ENCODE measurements around the gene LRRC8B. TPM values are rescaled to one million over a fixed set of nuclear protein-coding genes. Genes with fewer than 3 reads are reported as not detected.
A peak's percentile ranks its signal among the peaks of the same experiment; 100 is the strongest.

Gene LRRC8B
- total RNA-seq, 2 donors from 2014 or later, result 5.5 to 6.5 TPM

- peaks cover 0 to 12% of the 10 kb centered on the region in 2 donors for H3K4me1 ChIP-seq (ENCODE audit: control insufficient read depth in 1 of 2, low read depth in 2 of 2)
- H3K9me3 ChIP-seq, result no peaks in the 10 kb centered on the region
- no peaks in the 10 kb centered on the region for H3K27me3 ChIP-seq (replicated peaks; ENCODE audit: insufficient read depth)
- H3K27ac ChIP-seq, result peak overlapping the region in 1 of 2 donors; percentile 17
- TF ChIP-seq CTCF (IDR thresholded peaks at IDR 0.05), result no peak
- no peak for DNase-seq (ENCODE audit: low spot score)
- H3K36me3 ChIP-seq, result no peaks in the 10 kb centered on the region
- peak; percentile 62 for ATAC-seq (ENCODE audit: insufficient number of reproducible peaks, low FRiP score, low read depth)
- peak overlapping the region; percentile 41 for H3K4me3 ChIP-seq
These were observed 42.1 kb downstream of the LRRC8B start for GRCh38 chr1:89566761-89567174.

- no peak for ATAC-seq (ENCODE audit: insufficient number of reproducible peaks, low FRiP score, low read depth)
- no peak overlapping the region for H3K4me3 ChIP-seq
These were observed 43.2 kb downstream of the LRRC8B start for GRCh38 chr1:89567797-89568196.

GRCh38 chr1:89573410-89573809 lies 48.8 kb downstream of the LRRC8B start:
- ATAC-seq (ENCODE audit: insufficient number of reproducible peaks, low FRiP score, low read depth) (no peak), DNase-seq (ENCODE audit: low spot score) (no peak)
- no peak for TF ChIP-seq CTCF (IDR thresholded peaks at IDR 0.05)
- H3K27ac ChIP-seq, result no peak overlapping the region
- no peaks in the 10 kb centered on the region for H3K9me3 ChIP-seq
- H3K4me1 ChIP-seq (ENCODE audit: control insufficient read depth in 1 of 2, low read depth in 2 of 2), result no peaks in the 10 kb centered on the region
- no peaks in the 10 kb centered on the region for H3K27me3 ChIP-seq (replicated peaks; ENCODE audit: insufficient read depth)
- no peak overlapping the region for H3K4me3 ChIP-seq
- no peaks in the 10 kb centered on the region for H3K36me3 ChIP-seq

More at GRCh38 chr1:89567797-89568196, 43.2 kb downstream of the LRRC8B start:
- Histone ChIP-seq H3K9me3 (no peaks in the 10 kb centered on the region), H3K36me3 (no peaks in the 10 kb centered on the region), H3K4me1 (ENCODE audit: control insufficient read depth in 1 of 2, low read depth in 2 of 2) (peaks cover 0 to 12% of the 10 kb centered on the region in 2 donors), H3K27me3 (replicated peaks; ENCODE audit: insufficient read depth) (no peaks in the 10 kb centered on the region), H3K27ac (no peak overlapping the region)
- DNase-seq (ENCODE audit: low spot score), result no peak
- TF ChIP-seq CTCF (IDR thresholded peaks at IDR 0.05), result no peak

- Histone ChIP-seq H3K36me3 (no peaks in the 10 kb centered on the region), H3K27ac (no peak overlapping the region), H3K4me3 (no peak overlapping the region), H3K9me3 (no peaks in the 10 kb centered on the region), H3K4me1 (ENCODE audit: control insufficient read depth in 1 of 2, low read depth in 2 of 2) (no peaks in the 10 kb centered on the region), H3K27me3 (replicated peaks; ENCODE audit: insufficient read depth) (no peaks in the 10 kb centered on the region)
- no peak for DNase-seq (ENCODE audit: low spot score)
- TF ChIP-seq CTCF (IDR thresholded peaks at IDR 0.05), result no peak
- ATAC-seq (ENCODE audit: insufficient number of reproducible peaks, low FRiP score, low read depth), result no peak
These were observed 50.0 kb downstream of the LRRC8B start for GRCh38 chr1:89574621-89575020.

GRCh38 chr1:89575207-89575606 lies 50.6 kb downstream of the LRRC8B start:
- H3K4me3 ChIP-seq, result no peak overlapping the region
- DNase-seq (ENCODE audit: low spot score) (no peak), ATAC-seq (ENCODE audit: insufficient number of reproducible peaks, low FRiP score, low read depth) (no peak)
- H3K4me1 ChIP-seq (ENCODE audit: control insufficient read depth in 1 of 2, low read depth in 2 of 2), result no peaks in the 10 kb centered on the region
- no peaks in the 10 kb centered on the region for H3K27me3 ChIP-seq (replicated peaks; ENCODE audit: insufficient read depth)
- no peak for TF ChIP-seq CTCF (IDR thresholded peaks at IDR 0.05)
- no peak overlapping the region for H3K27ac ChIP-seq
- H3K9me3 ChIP-seq, result no peaks in the 10 kb centered on the region
- no peaks in the 10 kb centered on the region for H3K36me3 ChIP-seq

Measured in thoracic aorta (tissue), 2 donors.